GM18520 (cell line): ENCODE data around the gene FAM174B.
"Not testable (repeated sequence)": the region's sequence is repeated elsewhere in the genome, so short reads cannot be mapped to it uniquely, and the experiment has no call there.

Source experiments
- ATAC-seq: cut with Tn5 transposase; IDR thresholded peaks from one replicate; pipeline ENCODE4 v1.9.1; 2021; ENCODE audit not compliant: unreplicated experiment

FAM174B gene

DNA sequence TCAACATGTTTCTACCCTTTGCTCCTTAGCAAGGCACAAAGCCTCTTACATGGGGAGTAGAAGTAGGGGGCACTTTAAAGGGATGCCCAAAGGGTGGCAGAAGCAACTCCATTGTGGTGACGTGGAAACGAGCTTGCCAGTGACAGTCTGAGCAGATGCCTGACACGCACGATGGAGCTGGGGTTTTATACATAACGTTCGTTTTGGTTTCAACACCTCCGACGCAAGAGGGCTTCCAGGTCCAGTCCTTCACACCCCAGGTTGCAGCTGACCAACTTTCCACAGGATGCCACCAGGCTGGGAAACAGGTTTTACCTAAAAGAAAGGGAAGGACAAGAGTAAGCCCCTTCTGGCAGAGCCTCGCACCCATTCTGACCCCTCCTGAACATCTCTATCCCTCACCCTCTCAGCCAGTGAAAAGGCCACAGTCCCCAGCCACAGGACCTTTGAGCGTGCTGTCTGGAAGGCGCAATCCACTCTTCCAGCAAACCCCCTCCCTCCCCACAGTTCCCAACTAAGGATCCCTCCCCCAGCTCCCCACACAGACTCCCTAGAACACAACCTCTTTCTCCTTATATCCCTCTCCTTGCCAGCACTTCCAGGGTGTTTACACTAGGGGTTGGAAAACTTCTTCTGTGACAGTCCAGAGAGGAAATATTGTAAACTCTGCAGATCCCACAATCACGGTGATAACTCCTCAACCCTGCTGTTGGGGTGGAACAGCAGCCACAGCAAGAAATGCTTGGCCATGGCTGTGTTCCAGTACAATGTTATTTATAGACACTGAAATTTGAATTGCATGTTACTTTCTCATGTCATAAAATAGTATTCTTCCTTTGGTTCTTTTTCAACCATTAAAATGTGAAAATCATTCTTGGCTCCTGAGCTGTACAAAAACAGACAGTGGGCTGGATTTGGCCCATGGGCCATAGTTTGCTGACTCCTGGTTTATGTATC is 36.2 kb downstream of the FAM174B start:
- no peak for ATAC-seq

DNA sequence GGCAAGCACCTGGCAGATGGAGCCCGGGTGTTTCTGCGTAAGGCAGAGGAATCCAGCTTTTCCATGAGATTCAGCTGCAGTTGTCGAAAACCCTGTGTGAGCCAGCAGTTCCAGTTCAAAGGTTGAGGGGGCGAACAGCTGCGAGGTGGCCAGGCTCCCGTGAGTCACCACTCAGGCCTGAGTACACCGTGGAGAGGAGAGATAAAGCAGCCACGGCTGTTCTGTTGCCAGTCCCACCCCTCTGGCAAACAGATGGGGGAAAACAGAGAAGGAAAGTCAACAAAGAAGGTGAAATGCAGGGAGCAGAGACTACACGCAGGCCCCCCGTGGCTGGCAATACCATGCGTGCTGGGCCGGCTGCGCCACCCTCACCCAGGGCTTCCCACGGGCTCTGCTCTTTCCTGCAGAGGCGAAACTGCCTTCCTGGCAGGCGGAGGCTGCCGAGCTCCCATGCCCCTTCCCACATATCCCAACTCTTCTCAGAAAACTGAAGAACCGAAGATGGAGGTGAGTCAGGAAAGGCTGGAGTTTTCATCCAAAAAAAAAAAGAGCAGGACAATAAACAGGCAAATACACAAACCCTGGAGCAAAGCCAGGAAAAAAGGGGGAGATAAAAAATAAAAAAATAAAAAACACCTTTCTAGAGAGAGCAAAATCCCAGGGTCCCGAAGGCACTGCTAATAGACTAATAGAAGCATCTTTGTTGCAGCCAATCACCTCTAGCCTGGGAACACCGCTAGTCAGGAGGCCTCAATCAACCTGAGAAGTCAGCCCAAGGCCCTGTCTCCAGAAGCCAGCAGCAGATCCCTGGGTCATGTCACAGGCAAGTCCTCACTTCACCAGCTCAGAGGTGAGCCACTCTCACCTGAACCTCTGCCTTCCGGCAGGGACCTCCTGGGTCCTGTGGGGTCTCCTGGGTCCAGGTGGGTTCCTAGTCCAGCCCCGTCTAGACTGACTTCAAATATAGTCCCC is 37.7 kb downstream of the FAM174B start:
- ATAC-seq, result no peak

DNA sequence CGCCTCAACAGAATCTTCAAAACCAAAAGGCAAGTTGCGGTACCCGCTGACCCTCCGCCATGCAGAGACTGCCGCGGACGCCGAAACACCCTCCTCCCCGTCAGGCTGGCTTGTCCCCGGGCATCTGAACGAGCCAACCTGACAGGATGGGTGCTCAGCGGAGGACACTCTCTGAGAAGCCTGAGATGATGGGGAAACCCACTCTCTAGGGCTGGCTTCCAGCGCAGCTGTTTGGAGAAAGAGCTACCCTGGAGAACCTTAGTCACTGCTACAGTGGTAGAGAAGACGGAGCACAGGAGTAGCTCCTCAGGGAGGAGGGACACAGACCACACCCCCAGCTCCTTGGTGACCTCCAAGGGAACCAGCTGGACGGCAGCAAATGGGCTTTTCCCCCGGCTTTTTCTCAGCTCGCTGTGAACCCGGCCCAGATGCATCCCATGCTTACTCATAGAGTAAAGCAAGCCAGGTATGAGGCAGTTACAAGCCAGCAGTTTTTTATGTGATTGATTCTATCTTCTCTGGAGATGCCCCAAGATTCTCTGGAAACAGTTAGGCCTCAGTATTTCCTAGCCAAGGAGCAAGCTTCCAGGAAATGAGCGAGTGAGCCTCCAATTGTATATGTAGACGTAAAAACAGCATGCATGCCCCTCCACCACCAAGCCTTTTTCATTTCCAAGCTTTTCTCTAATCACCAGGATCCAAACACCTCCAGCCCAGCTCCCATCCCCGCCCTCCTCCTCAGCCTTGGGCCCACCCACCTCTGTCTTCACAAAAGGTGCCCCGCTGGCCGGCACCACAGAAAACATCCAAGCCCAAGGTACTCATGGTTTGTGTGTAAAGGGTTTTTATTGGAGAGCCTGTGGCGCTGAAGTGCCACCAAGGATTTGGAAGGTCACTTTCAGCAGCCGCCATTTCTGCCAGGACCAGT is 38.7 kb downstream of the FAM174B start:
- no peak for ATAC-seq

DNA sequence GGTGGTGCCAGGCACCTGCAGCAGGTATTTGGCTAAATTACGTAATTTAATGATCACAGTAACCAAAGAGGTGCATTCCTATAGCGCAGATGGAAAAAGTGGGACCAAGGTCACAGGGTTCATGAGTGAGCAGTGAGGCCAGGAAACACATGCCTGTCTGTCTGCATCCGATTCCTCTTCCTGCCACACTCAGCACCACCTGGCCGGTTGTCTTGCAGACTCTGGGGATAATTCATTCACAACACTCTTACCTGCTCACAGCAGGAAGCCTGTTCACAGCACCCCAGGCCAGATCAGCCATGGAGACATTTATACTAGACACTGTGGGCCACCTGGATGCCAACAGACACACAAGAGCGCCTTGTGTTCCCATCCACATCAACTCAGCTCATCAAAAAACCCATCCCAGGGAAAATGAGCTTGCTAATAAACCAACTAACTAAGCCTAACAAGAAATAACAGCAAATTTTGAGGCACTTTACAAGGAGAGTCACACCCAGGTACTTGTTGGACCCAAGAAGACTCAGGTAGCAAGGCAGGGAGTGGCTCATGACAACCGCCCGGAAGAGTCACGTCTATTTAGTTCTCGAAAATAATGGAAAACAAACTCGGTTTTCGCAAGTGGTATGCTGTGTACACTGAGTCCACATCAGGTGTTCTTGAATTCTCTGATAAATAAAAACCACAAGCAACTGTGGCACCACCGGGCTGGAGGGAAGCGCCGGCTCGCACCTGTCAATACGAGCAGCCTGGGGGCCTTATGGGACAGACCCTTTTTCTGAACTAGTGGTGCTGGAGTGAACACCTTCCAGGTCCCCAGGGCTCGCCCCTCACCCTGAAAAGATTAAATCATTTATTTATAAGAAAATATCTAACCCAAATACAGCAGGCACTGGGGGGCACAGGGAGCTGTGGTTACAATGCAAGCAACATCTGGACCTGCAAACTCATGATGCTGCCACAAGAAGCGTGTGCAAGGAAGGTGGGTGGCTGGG is 40.5 kb downstream of the FAM174B start:
- ATAC-seq, result no peak

DNA sequence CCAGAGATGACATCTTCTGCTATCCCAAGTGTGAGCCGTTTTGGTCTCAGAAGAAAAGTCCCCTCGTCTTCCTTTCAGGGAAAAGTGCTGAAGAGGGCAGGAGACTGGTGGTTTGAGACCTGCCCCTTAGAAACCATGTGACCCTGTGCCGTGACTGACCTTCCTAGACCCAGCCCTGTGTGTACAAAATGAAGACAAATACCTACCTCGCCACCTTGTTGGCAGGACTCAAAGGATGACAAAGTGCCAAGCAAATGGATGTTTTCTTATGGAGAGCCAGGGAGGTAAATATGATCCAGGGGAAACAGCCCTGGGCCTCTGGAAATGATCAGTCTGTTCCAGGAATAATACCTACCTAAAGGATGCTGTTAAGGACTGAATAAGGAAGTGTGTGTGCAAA is 41.3 kb downstream of the FAM174B start:
- no peak for ATAC-seq

DNA sequence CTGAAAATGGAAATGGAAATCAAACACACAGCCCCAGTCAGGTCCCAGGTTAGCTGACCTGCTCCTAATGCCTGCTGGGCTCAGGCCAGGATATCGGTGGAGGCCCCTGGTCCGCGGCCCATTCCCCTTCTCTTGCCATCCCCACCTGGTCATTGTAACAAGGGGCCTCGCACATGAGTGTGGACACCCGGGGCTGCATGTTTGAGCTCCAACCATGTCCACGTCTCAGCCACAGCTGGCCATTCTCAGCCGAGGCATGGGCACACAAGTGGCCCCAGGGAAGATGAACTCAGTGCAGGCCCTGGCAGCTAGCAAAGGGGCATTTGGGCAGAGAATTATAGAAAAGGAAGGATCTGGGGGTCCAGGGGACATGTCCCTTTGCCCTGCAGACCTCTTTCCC is 41.7 kb downstream of the FAM174B start:
- ATAC-seq, result no peak

DNA sequence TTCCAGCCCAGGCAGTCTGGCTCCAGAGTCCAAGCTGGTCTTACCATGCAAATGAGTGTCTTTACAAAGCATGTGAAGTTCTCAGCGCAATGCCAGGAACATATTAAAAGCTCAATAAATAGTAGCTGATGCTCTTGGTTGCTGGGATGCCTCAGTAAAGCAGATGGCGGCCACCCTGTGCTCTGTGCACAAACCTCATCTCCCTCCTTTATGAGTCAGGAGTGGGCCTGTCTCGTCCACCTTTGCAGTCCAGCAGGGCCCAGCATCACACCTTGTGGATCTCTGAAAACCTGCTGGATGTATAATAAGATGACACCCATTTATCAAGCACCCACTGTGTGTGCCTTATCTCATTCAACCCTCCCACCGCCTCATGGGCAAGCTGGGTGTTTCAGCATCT is 42.7 kb downstream of the FAM174B start:
- no peak for ATAC-seq

DNA sequence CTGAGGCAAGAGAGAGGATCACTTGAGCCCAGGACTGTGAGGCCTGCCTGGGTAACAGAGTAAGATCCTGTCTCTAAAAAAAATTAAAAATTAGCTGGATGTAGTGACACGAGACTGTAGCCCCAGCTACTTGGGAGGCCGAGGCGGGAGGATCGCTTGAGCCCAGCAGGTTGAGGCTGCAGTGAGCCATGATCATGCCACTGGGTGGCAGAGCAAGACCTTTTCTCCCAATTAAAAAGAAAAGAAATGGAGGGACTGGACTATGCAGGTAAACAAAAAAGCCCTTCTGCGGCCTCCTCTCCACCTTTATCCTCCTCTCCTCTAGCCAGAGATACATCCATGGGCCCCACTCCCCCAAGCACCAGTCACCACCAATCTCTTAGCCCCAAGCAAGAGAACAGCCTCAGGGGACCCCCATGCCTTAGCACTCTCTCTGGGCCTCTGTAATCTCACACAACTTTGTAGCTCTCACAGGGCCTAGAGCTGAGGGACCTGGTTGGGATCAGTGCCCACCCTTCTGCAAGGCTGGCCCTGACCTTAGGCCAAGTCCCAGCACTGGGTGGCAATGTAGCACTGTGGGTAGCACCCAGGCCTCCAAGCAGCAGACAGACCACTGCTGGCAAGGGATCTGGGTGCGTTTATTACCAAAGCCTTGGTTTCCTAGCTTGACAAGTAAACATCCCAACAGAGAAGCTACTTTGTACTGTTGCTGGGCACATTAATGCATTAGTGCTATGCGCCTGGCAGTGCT is 43.4 kb downstream of the FAM174B start:
- ATAC-seq, result no peak

DNA sequence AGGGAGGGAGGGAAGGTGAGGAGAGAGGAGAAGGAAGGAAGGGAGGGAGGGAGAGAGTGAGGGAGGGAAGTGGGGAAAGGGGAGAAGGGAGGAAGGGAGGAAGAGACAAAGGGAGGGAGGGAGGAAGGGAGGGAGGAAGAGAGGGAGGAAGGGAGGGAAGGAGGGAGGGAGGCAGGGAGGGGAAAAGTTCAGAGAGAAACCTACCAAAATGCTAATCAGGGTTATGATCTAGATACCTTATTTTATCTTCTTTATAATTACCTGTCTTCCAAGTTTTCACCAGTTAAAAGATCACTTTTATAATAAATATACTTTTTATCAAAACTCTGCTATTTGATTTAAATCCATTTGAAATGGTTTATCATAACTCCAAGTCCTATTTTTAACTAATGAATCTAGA is 44.4 kb downstream of the FAM174B start:
- ATAC-seq, result no peak

DNA sequence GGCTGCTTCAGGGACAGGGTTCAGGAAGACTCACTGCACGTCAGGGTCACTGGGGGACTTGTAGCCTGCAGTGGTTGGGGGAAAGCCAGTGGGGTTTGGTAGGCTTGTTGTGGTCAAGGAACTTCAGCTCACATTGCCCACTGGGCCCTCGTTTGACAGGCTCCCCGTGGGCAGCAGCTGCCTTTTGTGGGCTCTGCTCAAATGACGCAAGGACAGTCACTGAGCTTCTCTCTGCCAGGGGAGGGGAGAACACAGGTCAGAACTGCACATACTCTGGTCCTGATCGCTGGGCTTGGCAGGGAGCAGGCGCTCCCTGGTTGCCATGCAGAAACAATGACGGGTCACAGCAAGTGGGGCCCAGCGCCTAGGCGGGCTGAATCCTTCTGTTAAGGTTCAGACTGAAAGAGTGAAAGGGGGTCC is 45.5 kb downstream of the FAM174B start:
- no peak for ATAC-seq

DNA sequence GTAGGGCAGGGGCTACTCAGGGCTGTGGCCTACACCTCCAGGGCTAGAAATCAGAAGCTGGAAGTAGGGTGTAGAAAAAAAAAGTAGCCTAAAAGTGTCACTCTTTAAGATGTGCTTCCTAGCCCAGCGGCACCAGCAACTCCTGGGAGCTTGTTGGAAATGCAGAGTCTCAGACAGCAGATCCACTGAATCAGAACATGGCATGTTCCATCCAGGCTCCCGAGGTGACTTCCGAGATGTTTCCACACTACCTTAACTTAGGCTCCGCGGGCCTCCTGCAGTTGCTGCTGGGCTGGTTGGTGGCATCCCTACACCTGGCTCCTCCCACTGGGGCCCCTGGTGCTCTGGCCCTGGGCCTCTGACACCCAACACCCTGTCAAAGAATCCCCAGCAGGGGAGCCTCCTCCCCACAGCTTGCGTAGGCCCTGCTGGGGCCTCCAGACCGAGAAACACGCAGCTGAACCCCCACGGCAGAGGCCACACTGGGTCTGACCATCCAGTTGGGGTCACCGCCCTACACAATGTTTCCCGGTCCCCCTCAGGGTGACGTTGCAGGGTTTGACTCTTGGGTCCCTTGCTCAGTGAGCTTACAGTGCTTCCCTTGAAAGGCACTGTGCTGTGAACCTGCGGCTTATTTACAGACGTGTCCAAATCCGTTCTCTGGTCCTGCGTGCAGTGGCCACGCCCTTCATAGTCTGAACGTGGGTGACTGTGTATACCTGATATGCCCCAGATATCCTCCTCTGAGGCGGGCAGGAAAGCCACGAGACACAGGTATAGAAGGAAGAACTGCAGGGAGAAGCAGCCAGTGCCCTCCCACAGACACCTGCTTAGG is 46.5 kb downstream of the FAM174B start:
- ATAC-seq, result no peak

DNA sequence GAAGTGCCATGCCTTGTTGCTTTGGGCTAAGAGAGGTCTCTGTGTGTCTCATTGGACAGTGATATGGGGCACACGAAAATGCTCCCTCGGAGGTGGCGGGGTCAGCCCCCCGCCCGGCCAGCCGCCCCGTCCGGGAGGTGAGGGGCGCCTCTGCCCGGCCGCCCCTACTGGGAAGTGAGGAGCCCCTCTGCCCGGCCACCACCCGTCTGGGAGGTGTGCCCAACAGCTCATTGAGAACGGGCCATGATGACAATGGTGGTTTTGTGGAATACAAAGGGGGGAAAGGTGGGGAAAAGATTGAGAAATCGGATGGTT is 48.8 kb downstream of the FAM174B start:
- ATAC-seq, result not testable (repeated sequence)

DNA sequence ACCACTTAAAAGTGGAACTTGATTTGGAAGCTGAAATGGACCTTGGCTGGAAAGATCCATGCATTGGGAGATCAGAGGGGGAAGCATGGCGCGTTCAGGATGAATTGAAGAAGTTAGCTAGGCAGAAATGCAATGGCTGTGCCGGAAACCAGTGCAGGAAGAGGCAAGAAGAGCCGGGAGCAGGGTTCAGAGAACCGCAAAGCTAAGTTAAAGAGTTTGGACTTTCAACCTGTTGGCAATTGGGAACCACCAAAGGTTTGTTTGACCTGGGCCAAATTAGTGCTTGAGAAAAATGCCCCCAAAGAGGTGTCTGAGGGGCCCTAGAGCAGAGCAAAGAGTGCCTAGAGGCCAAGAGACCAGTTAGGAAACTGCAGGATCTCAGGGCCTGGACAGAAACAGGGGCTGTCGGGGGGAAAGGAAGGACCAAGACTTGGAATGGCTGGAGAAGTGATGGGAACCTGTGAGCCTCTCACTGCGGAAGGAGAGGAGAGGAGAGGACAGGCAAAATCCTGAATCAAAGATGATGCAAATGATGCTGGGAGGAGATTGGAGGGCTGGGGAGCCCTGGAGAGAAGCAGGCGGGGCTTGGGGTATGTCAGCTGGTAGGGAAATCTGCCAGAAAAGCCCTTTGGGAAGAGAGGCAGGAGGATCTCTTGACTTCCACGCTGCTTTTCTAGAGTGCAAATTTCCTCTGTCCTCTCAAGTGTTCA is 49.3 kb downstream of the FAM174B start:
- no peak for ATAC-seq

DNA sequence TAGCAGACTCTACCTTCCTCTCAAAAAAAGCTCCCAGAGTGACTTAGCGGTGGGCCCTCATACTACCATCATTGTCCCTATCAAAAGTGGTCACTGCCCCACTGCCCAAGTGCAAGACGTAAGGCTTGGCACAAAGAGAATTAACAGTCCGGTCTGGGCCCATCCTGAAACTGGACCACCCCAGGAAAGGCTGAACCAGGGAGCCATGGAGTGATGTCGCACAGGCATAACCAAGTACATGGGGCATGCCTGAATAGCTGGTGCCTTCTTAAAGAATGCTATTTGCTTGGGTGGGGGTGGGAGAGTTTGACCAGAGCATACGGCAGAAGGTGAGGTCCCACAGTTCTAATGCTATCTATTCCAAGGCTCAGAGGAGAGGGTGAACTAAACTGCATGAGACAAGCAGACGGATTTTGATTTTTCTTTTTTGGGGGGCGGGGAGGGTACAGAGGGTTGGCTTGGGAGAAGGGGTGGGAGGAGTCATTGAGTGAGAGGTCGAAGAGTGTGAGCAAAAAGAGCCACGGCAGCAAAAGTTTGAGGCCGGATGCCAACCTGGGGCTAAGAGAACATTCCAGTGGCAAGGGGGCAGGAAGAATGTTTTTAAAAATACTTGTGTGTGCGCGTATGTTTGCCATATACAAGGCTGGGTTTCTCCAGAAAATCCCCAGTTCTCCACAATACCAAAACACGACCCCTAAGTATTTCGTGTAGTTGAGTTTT is 50.2 kb downstream of the FAM174B start:
- no peak for ATAC-seq

DNA sequence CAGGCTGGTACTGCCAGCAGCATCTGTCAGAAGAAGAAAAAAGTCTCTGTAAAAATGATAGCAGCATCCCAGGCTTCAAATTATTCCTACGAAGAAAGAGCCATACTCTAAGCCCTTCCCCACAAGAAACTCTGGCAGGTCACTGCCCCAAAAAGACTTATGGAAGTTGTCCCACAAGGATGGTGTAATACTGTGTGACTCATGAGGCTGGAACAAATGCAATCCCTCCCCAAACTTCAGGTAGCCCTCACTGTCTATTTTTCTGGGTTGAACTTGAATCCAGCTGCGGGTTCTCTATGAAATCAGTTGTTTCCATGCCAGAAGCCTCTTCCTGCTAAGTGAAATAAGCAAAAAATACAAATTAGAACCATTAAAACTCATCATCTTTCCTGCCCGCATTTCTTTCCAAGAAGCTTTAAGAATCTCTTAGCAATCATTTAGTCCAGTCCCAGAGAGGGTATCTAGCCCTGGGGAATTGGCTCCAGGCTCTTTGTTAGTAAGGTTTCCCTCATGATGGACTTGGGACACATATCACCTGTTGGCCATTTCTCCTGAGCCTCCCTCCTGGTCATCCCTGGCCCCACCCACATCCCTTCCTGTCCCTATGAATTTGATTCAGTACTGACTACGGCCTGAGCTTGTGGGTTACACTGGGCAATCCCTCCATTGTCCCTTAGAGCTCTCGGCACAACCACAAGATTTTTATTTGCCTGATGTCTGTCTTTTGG is 51.7 kb downstream of the FAM174B start:
- ATAC-seq, result no peak

DNA sequence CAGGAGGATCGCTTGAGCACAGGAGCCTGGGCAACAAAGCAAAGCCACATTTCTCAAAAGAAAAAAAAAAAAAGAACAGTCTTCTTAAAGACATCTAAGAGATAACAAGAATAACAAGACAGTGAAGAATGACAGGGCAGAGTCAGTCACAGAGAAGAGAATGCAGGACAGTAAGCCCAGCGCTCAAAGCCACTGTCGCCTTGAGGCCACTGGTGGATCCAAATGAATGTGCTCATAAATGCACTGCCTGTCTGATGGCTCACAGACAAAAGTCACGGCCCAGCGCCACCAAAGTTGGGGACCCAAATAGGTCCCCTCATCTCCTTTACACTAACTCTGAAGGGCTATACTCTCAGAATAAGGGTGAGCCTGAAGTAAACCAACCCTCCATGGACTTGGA is 52.3 kb downstream of the FAM174B start:
- no peak for ATAC-seq
